Measurements from ENCODE around the gene WASF2. TPM values are rescaled to one million over a fixed set of nuclear protein-coding genes. Genes with fewer than 3 reads are reported as not detected.

Gene WASF2
- total and polyA plus RNA-seq, 2 of the 8 experiments (the other 6 are each of a cell fraction or from before 2014, with no cell fraction given) = 32.1 to 86.6 TPM

- TF ChIP-seq CTCF (IDR thresholded peaks at IDR 0.05; ENCODE audit: control extremely low read depth in 1 of 3, insufficient read depth in 1 of 3, low read depth in 1 of 3, low read length in 3 of 3) (no peak), NRF1 (IDR thresholded peaks at IDR 0.05; ENCODE audit: low read depth, low read length) (no peak), SIN3A (conservative IDR thresholded peaks at IDR 0.05 in 1 of 2, IDR thresholded peaks at IDR 0.05 in 1 of 2; ENCODE audit: low read depth in 1 of 2, low read length in 2 of 2) (no peak)
These were observed 45.4 kb upstream of the WASF2 start (continued) for GRCh38 chr1:27535386-27535785.

Measured in H1 (cell line).